K562 (cell line): ENCODE results near the gene ZFYVE21. TPM values are rescaled to one million over a fixed set of nuclear protein-coding genes. Genes with fewer than 3 reads are reported as not detected.

ENCODE experiments used
- ATAC-seq: fragments of 200-7000 bp; cut with Tn5 transposase; 3 replicates; pipeline ENCODE4 v1.9.1; 2020; ENCODE audit warnings: moderate library complexity
- BruUV-seq: library from RNA; stranded (reverse); fragments of 400-500 nt; replicated peaks from 2 replicates; lab custom pipeline; 2021; lab: Mats Ljungman, UMichigan
- CTCF ChIA-PET: fragments of 300-600 bp; formaldehyde crosslinking; extraction: SDS; loops from one replicate; lab custom pipeline; 2021; ENCODE audit warnings: low intra/inter-chr PET ratio; lab: Yijun Ruan, JAX
- POLR2A ChIA-PET: fragments of 300-600, 350-650 bp; sonication (Branson Sonifier 250); formaldehyde crosslinking; extraction: SDS; loops from one replicate; lab custom pipeline; 2021; ENCODE audit warnings: antibody characterized with exemption, inconsistent platforms; lab: Yijun Ruan, JAX
- DNase-seq, 4 experiments: peaks; one replicate each; pipeline versions ENCODE4 v3.0.0 to v3.0.0-alpha.2; 2011 to 2018; ENCODE audit warnings: low spot score in 3 of 4, mixed read lengths in 3 of 4; ENCODE audit errors: extremely low read depth in 1 of 4
- FAIRE-seq: peaks from 2 replicates; lab custom pipeline; 2011; peaks lifted over from hg19 to GRCh38; lab: Jason Lieb, UNC
- H2AFZ ChIP-seq: 2 replicates; pipeline ENCODE4 v1.6.0; 2011; ENCODE audit warnings: low read depth, low read length, control low read depth, inconsistent platforms
- H3K27ac ChIP-seq: fragments of 200-600 bp; 3 replicates; pipeline ENCODE4 v1.8.0; 2011; ENCODE audit warnings: low read depth, mild to moderate bottlenecking, control low read depth, inconsistent platforms, low read length, moderate library complexity, mixed read lengths; ENCODE audit errors: extremely low read depth
- H3K27me3 ChIP-seq, 2 experiments: fragments of 300-600 bp in 1 of 2; 2 replicates in 1 of 2; 3 replicates in 1 of 2; pipeline versions ENCODE4 v1.6.0 to v1.8.0; 2011; ENCODE audit warnings: inconsistent platforms in 2 of 2, low read length in 2 of 2, mild to moderate bottlenecking in 1 of 2, mixed read lengths in 1 of 2, moderate library complexity in 1 of 2; ENCODE audit not compliant: control insufficient read depth in 2 of 2, insufficient read depth in 2 of 2
- H3K36me3 ChIP-seq: fragments of 300-600 bp; 3 replicates; pipeline ENCODE4 v1.8.0; 2011; ENCODE audit warnings: mild to moderate bottlenecking, low read length, inconsistent platforms; ENCODE audit not compliant: control insufficient read depth, insufficient read depth
- H3K4me1 ChIP-seq, 2 experiments: fragments of 200-600 bp in 1 of 2; replicated peaks in 1 of 2; 2 replicates in 1 of 2; 3 replicates in 1 of 2; pipeline versions ENCODE4 v1.5.1 to v1.8.0; 2011; ENCODE audit warnings: inconsistent platforms in 2 of 2, low read length in 2 of 2, mild to moderate bottlenecking in 1 of 2, mixed read lengths in 1 of 2, moderate library complexity in 1 of 2; ENCODE audit not compliant: control insufficient read depth in 2 of 2, insufficient read depth in 2 of 2
- H3K4me2 ChIP-seq: 2 replicates; pipeline ENCODE4 v1.6.1; 2011; ENCODE audit warnings: low read length, control low read depth, inconsistent platforms, mixed read lengths; ENCODE audit not compliant: insufficient read depth
- H3K4me3 ChIP-seq: fragments of 200-600 bp; sonication (generic), shearing (Covaris generic); 2 replicates; pipeline ENCODE4 v1.5.1; 2016; ENCODE audit warnings: control low read depth, inconsistent platforms
- H3K79me2 ChIP-seq: fragments of 200-600 bp; 3 replicates; pipeline ENCODE4 v1.8.0; 2011; ENCODE audit warnings: low read length, inconsistent platforms; ENCODE audit not compliant: control insufficient read depth, insufficient read depth
- H3K9ac ChIP-seq, 2 experiments: 2 replicates each; pipeline versions ENCODE4 v1.6.0 to v1.6.1; 2011; ENCODE audit warnings: low read depth in 2 of 2, low read length in 2 of 2, control low read depth in 1 of 2, inconsistent platforms in 1 of 2, mild to moderate bottlenecking in 1 of 2, mixed read lengths in 1 of 2; ENCODE audit not compliant: insufficient read depth in 1 of 2
- H3K9me1 ChIP-seq: one replicate; pipeline ENCODE4 v1.6.0; 2011; ENCODE audit warnings: inconsistent platforms, mild to moderate bottlenecking, low read length, moderate library complexity; ENCODE audit not compliant: control insufficient read depth, insufficient read depth
- H3K9me3 ChIP-seq: replicated peaks from 2 replicates; pipeline ENCODE4 v1.5.1; 2011; ENCODE audit warnings: low read depth, low read length, inconsistent platforms; ENCODE audit not compliant: control insufficient read depth, insufficient read depth
- H4K20me1 ChIP-seq: replicated peaks from 2 replicates; pipeline ENCODE4 v1.6.1; 2011; ENCODE audit warnings: low read length, inconsistent platforms, mixed read lengths; ENCODE audit not compliant: control insufficient read depth, insufficient read depth
- HNRNPUL1 ChIP-seq: fragments of 200-400 bp; formaldehyde crosslinking; IDR thresholded peaks from 2 replicates; pipeline ENCODE4 v1.6.1; 2017; ENCODE audit warnings: low read length
- ZNF143 ChIP-seq: sonication (generic); formaldehyde crosslinking; IDR thresholded peaks from 2 replicates; pipeline ENCODE4 v1.9.0; 2022; ENCODE audit warnings: mild to moderate bottlenecking, missing genetic modification reagents
- ZNF592 ChIP-seq: fragments of 450-650 bp; IDR thresholded peaks from 2 replicates; pipeline ENCODE4 v1.6.1; 2017; ENCODE audit warnings: antibody characterized with exemption, mild to moderate bottlenecking
- WGBS: fragments of 100-300 bp; shearing (Covaris generic); methylation state at CpG from one replicate; pipeline ENCODE4 v1.1.6; 2016; ENCODE audit warnings: low coverage, mixed read lengths; ENCODE audit not compliant: insufficient coverage; ENCODE audit errors: missing lambda C conversion rate; 5-methylcytosine and 5-hydroxymethylcytosine counted together
- in situ Hi-C: fragments of 300-500 bp; cut with MboI; formaldehyde crosslinking; loops from 4 replicates; pipeline ENCODE4 v1.15.0; 2018; ENCODE audit warnings: inconsistent platforms, mixed read lengths
- intact Hi-C: fragments of 100-400 bp; cut with micrococcal nuclease; formaldehyde crosslinking; loops from 2 replicates; pipeline ENCODE4 v1.14.2; 2022
- polyA plus RNA-seq, 8 experiments: library from polyadenylated mRNA; depleted of rRNA in 4 of 8; stranded (reverse) in 5 of 8; unstranded in 3 of 8; fragments of >200 nt; fragmentation: Nextera tagmentation in 2 of 8; fragmentation: Illumina TruSeq in 1 of 8; extraction: Ambion mirVana in 2 of 8; extraction: Trizol in 1 of 8; gene quantifications; 2 replicates each; pipeline versions ENCODE4 v1.2.1 to v1.2.3, GENCODE V29; 2011 to 2014; ENCODE audit warnings: inconsistent platforms in 1 of 8, missing spikeins in 1 of 8
- total RNA-seq, 7 experiments: library from RNA; depleted of rRNA in 6 of 7; stranded (reverse); fragments of >200 nt in 6 of 7; fragmentation: Illumina TruSeq in 2 of 7; extraction: Trizol in 2 of 7; gene quantifications; 2 replicates each; pipeline versions ENCODE4 v1.2.1 to v1.2.3, GENCODE V29; 2011 to 2021; ENCODE audit warnings: low replicate concordance in 1 of 7

ZFYVE21 gene
- total and polyA plus RNA-seq, 9 of the 15 experiments (the other 6 are each of a cell fraction or from before 2014, with no cell fraction given) = 0.90 to 23.1 (median 15.6) TPM

- no peaks in the 10 kb centered on the region for H3K9me3 ChIP-seq
- H3K27ac ChIP-seq = no peak overlapping the region
- H3K4me3 ChIP-seq = no peak overlapping the region
- H2AFZ ChIP-seq = no peak overlapping the region
- no peaks in the 10 kb centered on the region for H4K20me1 ChIP-seq
- H3K36me3 ChIP-seq = peaks cover 64% of the 10 kb centered on the region; the same call in 1 of the 3 replicates
- H3K27me3 ChIP-seq = no peaks in the 10 kb centered on the region
- intact Hi-C loops = loop anchor here (10.0 kb wide), 1 partner anchor 113 kb away; no protein-coding TSS in a partner anchor
- TF ChIP-seq HNRNPUL1 (no peak), ZNF143 (CRISPR knock-in tag) (no peak), ZNF592 (no peak)
- BruUV-seq = no TSS peak
- H3K9me1 ChIP-seq = no peaks in the 10 kb centered on the region
- FAIRE-seq (no peak), DNase-seq (no peak), ATAC-seq (no peak)
- H3K4me1 ChIP-seq = no peaks in the 10 kb centered on the region
- 94% methylated on average over 4 of the region's 4 CpGs for WGBS
- in situ Hi-C loops = no loop called here
- no peak overlapping the region for H3K4me2 ChIP-seq
- ChIA-PET POLR2A (interaction anchor here (0.7 kb wide), 1 partner anchor 15 kb away, joined by 4 read pairs; no protein-coding TSS in a partner anchor), CTCF (no interaction called here)
- H3K79me2 ChIP-seq = no peaks in the 10 kb centered on the region
- no peak overlapping the region for H3K9ac ChIP-seq
Measured at GRCh38 chr14:103687712-103688111, 27.9 kb upstream of the ZFYVE21 start.
